Measurements from ENCODE around the gene SPSB1. TPM values are rescaled to one million over a fixed set of nuclear protein-coding genes. Genes with fewer than 3 reads are reported as not detected.

Gene SPSB1
- total RNA-seq, 1 donor from 2014 or later, result 60.0 TPM

GRCh38 chr1:9328715-9329114 lies 36.0 kb downstream of the SPSB1 start:
- no peak overlapping the region for H3K4me3 ChIP-seq (ENCODE audit: low read depth, low read length)
- no peaks in the 10 kb centered on the region for H3K36me3 ChIP-seq (ENCODE audit: control insufficient read depth, insufficient read depth, low read length)
- no peak for TF ChIP-seq CTCF (IDR thresholded peaks at IDR 0.05; ENCODE audit: insufficient read depth, low read length, poor library complexity, severe bottlenecking)
- H3K27me3 ChIP-seq (ENCODE audit: control insufficient read depth, insufficient read depth, low read length), result no peaks in the 10 kb centered on the region
- DNase-seq (ENCODE audit: low read depth), result no peak

DNA sequence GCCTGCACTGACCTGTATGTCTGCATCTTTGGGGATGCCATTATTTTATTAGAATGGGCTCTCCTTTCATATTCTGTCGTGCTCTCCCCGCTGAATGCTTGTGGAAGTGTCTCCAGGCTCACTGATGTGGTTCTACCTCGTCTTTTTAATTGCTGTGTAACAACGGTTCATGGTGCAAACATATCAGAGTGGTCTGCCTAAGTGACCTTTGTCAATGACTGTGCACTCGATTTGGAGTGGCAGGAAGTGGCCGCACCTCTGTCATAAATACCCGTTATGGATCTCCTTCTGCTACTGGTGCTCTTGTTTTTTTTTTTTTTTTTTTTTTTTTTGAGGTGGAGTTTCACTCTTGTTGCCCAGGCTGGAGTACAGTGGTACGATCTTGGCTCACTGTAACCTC lies 38.3 kb downstream of the SPSB1 start:
- DNase-seq (ENCODE audit: low read depth), result no peak
- Histone ChIP-seq H3K4me3 (ENCODE audit: low read depth, low read length) (no peak overlapping the region), H3K27me3 (ENCODE audit: control insufficient read depth, insufficient read depth, low read length) (no peaks in the 10 kb centered on the region), H3K36me3 (ENCODE audit: control insufficient read depth, insufficient read depth, low read length) (no peaks in the 10 kb centered on the region)
- TF ChIP-seq CTCF (IDR thresholded peaks at IDR 0.05; ENCODE audit: insufficient read depth, low read length, poor library complexity, severe bottlenecking), result no peak

DNA sequence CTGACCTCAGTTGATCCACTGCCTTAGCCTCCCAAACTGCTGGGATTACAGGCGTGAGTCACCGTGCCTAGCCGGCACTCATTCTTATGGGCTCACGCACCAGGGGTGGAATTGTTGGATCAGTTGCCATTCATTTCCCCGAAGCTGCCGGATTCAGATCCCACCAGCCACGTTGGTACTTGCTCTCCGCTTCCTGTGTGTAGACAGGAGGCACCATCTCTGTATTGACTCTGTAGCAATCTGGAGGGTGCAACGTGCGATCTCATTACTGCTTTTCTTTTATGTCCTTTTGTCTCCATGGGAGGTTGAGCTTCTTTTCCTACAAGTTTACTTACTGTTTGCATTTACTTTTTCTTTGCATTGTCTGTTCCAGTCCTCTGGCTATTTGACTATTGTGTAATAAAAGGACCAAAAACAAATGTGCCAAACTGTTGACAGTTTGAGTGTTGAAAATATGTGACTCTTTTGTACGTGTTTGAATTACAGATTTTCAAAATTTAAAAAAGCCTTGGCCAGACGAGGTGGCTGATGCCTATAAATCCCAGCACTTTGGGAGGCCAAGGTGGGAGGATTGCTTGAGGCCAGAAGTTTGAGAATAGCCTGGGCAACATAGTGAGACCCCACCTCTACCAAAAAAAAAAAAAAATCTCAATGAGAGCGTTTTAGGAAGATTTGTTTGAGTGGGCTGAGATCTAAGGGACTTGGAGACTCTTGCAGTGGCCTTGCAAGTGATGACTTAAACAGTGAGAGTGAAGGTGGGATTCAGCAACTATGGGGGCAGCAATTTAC lies 39.1 kb downstream of the SPSB1 start:
- Histone ChIP-seq H3K4me3 (ENCODE audit: low read depth, low read length) (no peak overlapping the region), H3K36me3 (ENCODE audit: control insufficient read depth, insufficient read depth, low read length) (no peaks in the 10 kb centered on the region), H3K27me3 (ENCODE audit: control insufficient read depth, insufficient read depth, low read length) (no peaks in the 10 kb centered on the region)
- TF ChIP-seq CTCF (IDR thresholded peaks at IDR 0.05; ENCODE audit: insufficient read depth, low read length, poor library complexity, severe bottlenecking), result no peak
- DNase-seq (ENCODE audit: low read depth), result no peak

GRCh38 chr1:9332513-9333143 lies 39.9 kb downstream of the SPSB1 start:
- TF ChIP-seq CTCF (IDR thresholded peaks at IDR 0.05; ENCODE audit: insufficient read depth, low read length, poor library complexity, severe bottlenecking), result no peak
- H3K36me3 ChIP-seq (ENCODE audit: control insufficient read depth, insufficient read depth, low read length), result no peaks in the 10 kb centered on the region

DNA sequence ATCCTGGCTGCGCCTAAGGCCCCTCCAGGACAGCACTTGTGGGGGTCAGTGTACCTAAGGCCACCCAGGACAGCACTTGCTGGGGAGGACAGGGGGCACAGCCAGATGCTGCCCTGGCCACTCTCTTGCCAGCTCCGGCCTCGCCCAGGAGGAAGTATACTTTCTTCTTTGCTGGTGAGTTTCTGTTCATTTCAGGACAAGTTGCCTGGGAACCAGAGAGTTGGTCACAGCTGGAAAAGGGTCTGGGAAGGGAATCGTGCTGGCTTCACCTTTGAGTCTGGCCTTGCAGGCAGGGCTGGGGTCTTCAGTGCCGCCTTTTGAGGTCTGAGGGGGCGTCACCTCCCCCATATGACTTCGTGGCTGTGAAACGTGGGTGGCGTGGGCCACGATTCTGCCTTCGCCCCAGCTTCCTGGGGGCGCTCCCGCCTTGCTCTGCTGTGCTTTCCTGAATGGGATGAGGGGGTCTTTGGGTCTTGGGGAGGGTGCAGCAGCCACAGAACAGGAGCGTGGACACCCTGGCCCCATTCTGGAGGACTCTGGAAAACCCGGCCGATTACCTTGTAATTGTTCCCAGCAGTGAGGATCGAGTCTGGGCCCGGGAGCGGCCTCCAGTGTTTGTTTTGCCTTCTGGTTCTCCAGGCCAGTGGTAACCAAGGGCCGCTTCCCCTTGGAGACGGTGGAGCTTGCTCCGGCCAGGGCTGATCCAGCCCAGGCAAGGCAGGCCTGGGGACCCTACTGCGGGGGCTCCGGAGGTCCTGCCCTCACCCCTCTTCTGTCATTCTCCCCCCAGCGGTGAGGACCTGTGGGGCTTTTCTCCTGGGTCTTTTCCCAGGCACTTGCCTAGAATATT lies 45.9 kb downstream of the SPSB1 start:
- DNase-seq (ENCODE audit: low read depth), result no peak
- Histone ChIP-seq H3K36me3 (ENCODE audit: control insufficient read depth, insufficient read depth, low read length) (peaks cover 1% of the 10 kb centered on the region), H3K4me3 (ENCODE audit: low read depth, low read length) (no peak overlapping the region), H3K27me3 (ENCODE audit: control insufficient read depth, insufficient read depth, low read length) (no peaks in the 10 kb centered on the region)
- TF ChIP-seq CTCF (IDR thresholded peaks at IDR 0.05; ENCODE audit: insufficient read depth, low read length, poor library complexity, severe bottlenecking), result no peak

More at GRCh38 chr1:9332513-9333143, 39.9 kb downstream of the SPSB1 start:
- no peaks in the 10 kb centered on the region for H3K27me3 ChIP-seq (ENCODE audit: control insufficient read depth, insufficient read depth, low read length)
- no peak overlapping the region for H3K4me3 ChIP-seq (ENCODE audit: low read depth, low read length)
- no peak for DNase-seq (ENCODE audit: low read depth)

All from kidney epithelial cell (primary cell).